ENCODE results near the gene SYT12. TPM values are rescaled to one million over a fixed set of nuclear protein-coding genes. Genes with fewer than 3 reads are reported as not detected.

SYT12 gene
- total and polyA plus RNA-seq, 2 of the 13 experiments (the other 11 are each of a cell fraction or from before 2014, with no cell fraction given): 0.01 to 0.02 TPM

DNA sequence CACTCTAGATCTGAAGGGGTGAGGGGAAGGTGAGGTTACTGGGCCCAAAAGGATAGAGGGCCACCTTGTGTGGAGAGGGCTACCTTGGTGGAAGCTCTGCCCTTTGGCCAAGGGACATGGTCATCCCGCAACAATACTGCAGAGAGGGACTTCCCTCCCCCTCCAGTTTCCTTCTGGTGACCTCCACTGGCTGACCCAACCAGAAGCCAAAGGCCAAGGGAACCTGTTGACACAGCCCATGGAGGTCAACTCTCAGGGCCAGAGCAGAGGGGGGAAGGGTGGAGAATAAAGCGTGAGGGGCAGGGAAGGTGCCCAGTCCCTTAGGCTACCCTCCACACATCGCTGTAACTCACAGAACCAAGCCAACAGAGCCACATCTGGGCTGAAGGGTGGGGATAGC, 18.7 kb downstream of the SYT12 start (continued):
- TF ChIP-seq ZC3H4 (CRISPR knock-in tag; IDR thresholded peaks at IDR 0.05; ENCODE audit: borderline replicate concordance): no peak
- TF ChIP-seq HCFC1 (IDR thresholded peaks at IDR 0.05; ENCODE audit: low read depth, low read length): no peak
- TF ChIP-seq TBP (CRISPR knock-in tag; IDR thresholded peaks at IDR 0.05): no peak
- TF ChIP-seq NCOR1 (IDR thresholded peaks at IDR 0.05; ENCODE audit: borderline replicate concordance, low read length): peak; percentile 56; the same call in 1 of the 2 replicates
- TF ChIP-seq, protein P1, sequence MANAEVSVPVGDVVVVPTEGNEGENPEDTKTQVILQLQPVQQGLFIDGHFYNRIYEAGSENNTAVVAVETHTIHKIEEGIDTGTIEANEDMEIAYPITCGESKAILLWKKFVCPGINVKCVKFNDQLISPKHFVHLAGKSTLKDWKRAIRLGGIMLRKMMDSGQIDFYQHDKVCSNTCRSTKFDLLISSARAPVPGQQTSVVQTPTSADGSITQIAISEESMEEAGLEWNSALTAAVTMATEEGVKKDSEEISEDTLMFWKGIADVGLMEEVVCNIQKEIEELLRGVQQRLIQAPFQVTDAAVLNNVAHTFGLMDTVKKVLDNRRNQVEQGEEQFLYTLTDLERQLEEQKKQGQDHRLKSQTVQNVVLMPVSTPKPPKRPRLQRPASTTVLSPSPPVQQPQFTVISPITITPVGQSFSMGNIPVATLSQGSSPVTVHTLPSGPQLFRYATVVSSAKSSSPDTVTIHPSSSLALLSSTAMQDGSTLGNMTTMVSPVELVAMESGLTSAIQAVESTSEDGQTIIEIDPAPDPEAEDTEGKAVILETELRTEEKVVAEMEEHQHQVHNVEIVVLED (CRISPR knock-in tag; IDR thresholded peaks at IDR 0.05; ENCODE audit: borderline replicate concordance): no peak
- no peak for TF ChIP-seq ZNF24 (IDR thresholded peaks at IDR 0.05)
- no peak for TF ChIP-seq PREB (CRISPR knock-in tag; IDR thresholded peaks at IDR 0.05)
- TF ChIP-seq KAT7 (CRISPR knock-in tag; IDR thresholded peaks at IDR 0.05; ENCODE audit: borderline replicate concordance): no peak
- 0 out of 2 replicates have a peak, but pooled peaks have one; percentile 42 for TF ChIP-seq PPARG (CRISPR knock-in tag; conservative IDR thresholded peaks at IDR 0.05)
- TF ChIP-seq JUND (CRISPR knock-in tag; IDR thresholded peaks at IDR 0.05): no peak
- TF ChIP-seq GATAD1 (CRISPR knock-in tag; IDR thresholded peaks at IDR 0.05): no peak
- no peak for TF ChIP-seq RBM39 (IDR thresholded peaks at IDR 0.05; ENCODE audit: low read depth, low read length, poor library complexity, severe bottlenecking)
- TF ChIP-seq, protein P2, sequence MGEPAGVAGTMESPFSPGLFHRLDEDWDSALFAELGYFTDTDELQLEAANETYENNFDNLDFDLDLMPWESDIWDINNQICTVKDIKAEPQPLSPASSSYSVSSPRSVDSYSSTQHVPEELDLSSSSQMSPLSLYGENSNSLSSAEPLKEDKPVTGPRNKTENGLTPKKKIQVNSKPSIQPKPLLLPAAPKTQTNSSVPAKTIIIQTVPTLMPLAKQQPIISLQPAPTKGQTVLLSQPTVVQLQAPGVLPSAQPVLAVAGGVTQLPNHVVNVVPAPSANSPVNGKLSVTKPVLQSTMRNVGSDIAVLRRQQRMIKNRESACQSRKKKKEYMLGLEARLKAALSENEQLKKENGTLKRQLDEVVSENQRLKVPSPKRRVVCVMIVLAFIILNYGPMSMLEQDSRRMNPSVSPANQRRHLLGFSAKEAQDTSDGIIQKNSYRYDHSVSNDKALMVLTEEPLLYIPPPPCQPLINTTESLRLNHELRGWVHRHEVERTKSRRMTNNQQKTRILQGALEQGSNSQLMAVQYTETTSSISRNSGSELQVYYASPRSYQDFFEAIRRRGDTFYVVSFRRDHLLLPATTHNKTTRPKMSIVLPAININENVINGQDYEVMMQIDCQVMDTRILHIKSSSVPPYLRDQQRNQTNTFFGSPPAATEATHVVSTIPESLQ (CRISPR knock-in tag; conservative IDR thresholded peaks at IDR 0.05): no peak
- TF ChIP-seq NRL (CRISPR knock-in tag; IDR thresholded peaks at IDR 0.05; ENCODE audit: borderline replicate concordance): no peak
- TF ChIP-seq U2AF2 (IDR thresholded peaks at IDR 0.05; ENCODE audit: low read depth, low read length): no peak
- TF ChIP-seq ZNF670 (CRISPR knock-in tag; IDR thresholded peaks at IDR 0.05; ENCODE audit: borderline replicate concordance): no peak
- peak; percentile 61; the same call in 1 of the 2 replicates for TF ChIP-seq ERF (CRISPR knock-in tag; IDR thresholded peaks at IDR 0.05)
- no peak for TF ChIP-seq ZNF556 (CRISPR knock-in tag; IDR thresholded peaks at IDR 0.05; ENCODE audit: borderline replicate concordance)
- TF ChIP-seq ZNF17 (CRISPR knock-in tag; IDR thresholded peaks at IDR 0.05): no peak
- TF ChIP-seq DRAP1 (CRISPR knock-in tag; IDR thresholded peaks at IDR 0.05): no peak
- no peak for TF ChIP-seq SIX4 (CRISPR knock-in tag; IDR thresholded peaks at IDR 0.05)
- TF ChIP-seq ZNF770 (CRISPR knock-in tag; IDR thresholded peaks at IDR 0.05): no peak
- TF ChIP-seq ZNF276 (CRISPR knock-in tag; IDR thresholded peaks at IDR 0.05; ENCODE audit: low read depth): no peak

All from HepG2 (cell line).